GM21576 (cell line): ENCODE results near the gene TYR.
"Not testable (repeated sequence)": the region's sequence is repeated elsewhere in the genome, so short reads cannot be mapped to it uniquely, and the experiment has no call there.

ENCODE experiments used
- ATAC-seq: cut with Tn5 transposase; IDR thresholded peaks from one replicate; pipeline ENCODE4 v1.9.1; 2021; ENCODE audit warnings: mild to moderate bottlenecking, moderate library complexity; ENCODE audit not compliant: unreplicated experiment

TYR gene

GRCh38 chr11:89342880-89343572 is 165.4 kb downstream of the TYR start:
- not testable (repeated sequence) for ATAC-seq
